HepG2 (cell line): ENCODE data around the gene PDLIM7. TPM values are rescaled to one million over a fixed set of nuclear protein-coding genes. Genes with fewer than 3 reads are reported as not detected.
A peak's percentile ranks its signal among the peaks of the same experiment; 100 is the strongest.

Experiments
- ATAC-seq: fragments of 200-7000 bp; cut with Tn5 transposase; 3 replicates; pipeline ENCODE4 v1.9.1; 2020; ENCODE audit warnings: mild to moderate bottlenecking, moderate library complexity
- BruUV-seq: library from RNA; stranded (reverse); fragments of 400-500 nt; replicated peaks from 2 replicates; lab custom pipeline; 2021; lab: Mats Ljungman, UMichigan
- CTCF ChIA-PET: fragments of 300-600 bp; formaldehyde crosslinking; extraction: SDS; loops from one replicate; lab custom pipeline; 2021; ENCODE audit warnings: low total read pairs, inconsistent platforms, low intra/inter-chr PET ratio; lab: Yijun Ruan, JAX
- POLR2A ChIA-PET: fragments of 350-600 bp; sonication (Branson Sonifier 250); formaldehyde crosslinking; loops from one replicate; lab custom pipeline; 2020; ENCODE audit warnings: antibody characterized with exemption, inconsistent platforms; lab: Yijun Ruan, JAX
- DNase-seq: peaks from one replicate; pipeline ENCODE4 v3.0.0-alpha.2; 2015; ENCODE audit warnings: low spot score
- FAIRE-seq: peaks from 3 replicates; lab custom pipeline; 2011; peaks lifted over from hg19 to GRCh38; lab: Jason Lieb, UNC
- H2AFZ ChIP-seq: one replicate; pipeline ENCODE4 v1.6.1; 2011; ENCODE audit warnings: low read length, inconsistent platforms
- H3K27ac ChIP-seq: fragments of 300-600 bp; 3 replicates; pipeline ENCODE4 v1.8.0; 2011; ENCODE audit warnings: mixed run types, mild to moderate bottlenecking, mixed read lengths, low read length, inconsistent platforms; ENCODE audit not compliant: insufficient read depth; ENCODE audit errors: extremely low read length
- H3K27me3 ChIP-seq, 2 experiments: fragments of 200-600 bp in 1 of 2; 2 replicates in 1 of 2; 3 replicates in 1 of 2; pipeline versions ENCODE4 v1.6.0 to v1.8.0; 2011; ENCODE audit warnings: low read length in 2 of 2, mild to moderate bottlenecking in 2 of 2, moderate library complexity in 2 of 2, inconsistent platforms in 1 of 2; ENCODE audit not compliant: insufficient read depth in 2 of 2, control insufficient read depth in 1 of 2
- H3K36me3 ChIP-seq, 2 experiments: fragments of 200-600 bp in 1 of 2; replicated peaks in 1 of 2; 2 replicates in 1 of 2; 3 replicates in 1 of 2; pipeline versions ENCODE4 v1.5.1 to v1.8.0; 2011; ENCODE audit warnings: low read length in 2 of 2, inconsistent platforms in 1 of 2; ENCODE audit not compliant: insufficient read depth in 2 of 2, control insufficient read depth in 1 of 2
- H3K4me1 ChIP-seq: 2 replicates; pipeline ENCODE4 v1.5.1; 2012; ENCODE audit warnings: low read length, inconsistent platforms; ENCODE audit not compliant: insufficient read depth
- H3K4me2 ChIP-seq: 2 replicates; pipeline ENCODE4 v1.6.0; 2011; ENCODE audit warnings: low read depth, low read length, inconsistent platforms
- H3K4me3 ChIP-seq, 3 experiments: fragments of 200-600 bp in 1 of 3; sonication (generic), shearing (Covaris generic) in 1 of 3; replicated peaks in 1 of 3; 2 replicates each; pipeline ENCODE4 v1.5.1; 2011 to 2016; ENCODE audit warnings: low read length in 3 of 3, inconsistent platforms in 2 of 3, low read depth in 2 of 3, mild to moderate bottlenecking in 2 of 3, control low read depth in 1 of 3, mixed read lengths in 1 of 3; ENCODE audit not compliant: insufficient read depth in 1 of 3
- H3K79me2 ChIP-seq: one replicate; pipeline ENCODE4 v1.6.1; 2011; ENCODE audit warnings: low read length, inconsistent platforms; ENCODE audit not compliant: insufficient read depth
- H3K9ac ChIP-seq: 2 replicates; pipeline ENCODE4 v1.6.0; 2011; ENCODE audit warnings: mild to moderate bottlenecking, low read depth, low read length, inconsistent platforms; ENCODE audit not compliant: insufficient read depth
- H3K9me3 ChIP-seq: 2 replicates; pipeline ENCODE4 v1.5.1; 2012; ENCODE audit warnings: mild to moderate bottlenecking, low read length
- H4K20me1 ChIP-seq: 2 replicates; pipeline ENCODE4 v1.6.0; 2011; ENCODE audit warnings: inconsistent platforms, mild to moderate bottlenecking, low read length, moderate library complexity; ENCODE audit not compliant: insufficient read depth
- AGO1 ChIP-seq: fragments of 200-400 bp; formaldehyde crosslinking; IDR thresholded peaks from 2 replicates; pipeline ENCODE4 v1.6.1; 2017; ENCODE audit warnings: mild to moderate bottlenecking, low read depth, low read length, moderate library complexity; ENCODE audit not compliant: poor library complexity, severe bottlenecking
- AKAP8 ChIP-seq: sonication (generic); formaldehyde crosslinking; IDR thresholded peaks from 2 replicates; pipeline ENCODE4 v1.5.1; 2020; ENCODE audit warnings: mild to moderate bottlenecking, missing genetic modification reagents
- ATF5 ChIP-seq: sonication (generic); formaldehyde crosslinking; IDR thresholded peaks from 2 replicates; pipeline ENCODE4 v1.4.0; 2020; ENCODE audit warnings: mild to moderate bottlenecking, low read depth, missing genetic modification reagents
- CEBPB ChIP-seq: IDR thresholded peaks from 2 replicates; pipeline ENCODE4 v1.6.1; 2011; ENCODE audit warnings: low read depth, low read length, improper control_type of control experiment, borderline replicate concordance
- CENPX ChIP-seq: sonication (generic); formaldehyde crosslinking; IDR thresholded peaks from 2 replicates; pipeline ENCODE4 v1.9.0; 2021; ENCODE audit warnings: mild to moderate bottlenecking, missing genetic modification reagents, moderate library complexity
- NR1H2 ChIP-seq: sonication (generic); formaldehyde crosslinking; IDR thresholded peaks from 2 replicates; pipeline ENCODE4 v1.8.1; 2022; ENCODE audit warnings: low read depth, missing genetic modification reagents, borderline replicate concordance
- POLR2G ChIP-seq: fragments of 200-400 bp; formaldehyde crosslinking; IDR thresholded peaks from 2 replicates; pipeline ENCODE4 v1.6.1; 2018; ENCODE audit warnings: mild to moderate bottlenecking, low read depth, low read length, moderate library complexity
- TBX3 ChIP-seq: fragments of 450-650 bp; IDR thresholded peaks from 2 replicates; pipeline ENCODE4 v1.6.1; 2017; ENCODE audit warnings: antibody characterized with exemption, mild to moderate bottlenecking, inconsistent platforms, borderline replicate concordance
- ZNF572 ChIP-seq: sonication (generic); formaldehyde crosslinking; IDR thresholded peaks from 2 replicates; pipeline ENCODE4 v1.5.1; 2020; ENCODE audit warnings: mild to moderate bottlenecking, missing genetic modification reagents
- WGBS: methylation state at CpG from one replicate; pipeline ENCODE4 v1.1.6; 2017; ENCODE audit warnings: low lambda C conversion rate; 5-methylcytosine and 5-hydroxymethylcytosine counted together
- in situ Hi-C: cut with HindIII; loops from 2 replicates; pipeline ENCODE4 v1.10.0; 2017; ENCODE audit warnings: low pct_unique_long_range_greater_than_20kb; ENCODE audit not compliant: extremely low pct_ligation_motif_present
- intact Hi-C: fragments of 100-400 bp; cut with micrococcal nuclease; formaldehyde crosslinking; loops from one replicate; pipeline ENCODE4 v1.10.0; 2022; ENCODE audit not compliant: unreplicated experiment
- polyA plus RNA-seq, 8 experiments: library from polyadenylated mRNA; depleted of rRNA in 3 of 8; stranded (reverse) in 7 of 8; unstranded in 1 of 8; fragments of >200 nt; fragmentation: Illumina TruSeq in 4 of 8; extraction: Trizol in 4 of 8; gene quantifications; 2 replicates each; pipeline versions ENCODE4 v1.2.1 to v1.2.3, GENCODE V29; 2011 to 2016; ENCODE audit warnings: low read depth in 4 of 8, missing spikeins in 1 of 8, mixed read lengths in 1 of 8; ENCODE audit not compliant: insufficient read depth in 1 of 8
- total RNA-seq, 5 experiments: library from RNA; depleted of rRNA; stranded (reverse); fragments of >200 nt; fragmentation: Illumina TruSeq; extraction: Trizol; gene quantifications; 2 replicates each; pipeline ENCODE4 v1.2.3, GENCODE V29; 2016; ENCODE audit warnings: low read depth in 1 of 5

PDLIM7 gene
- total and polyA plus RNA-seq, 2 of the 13 experiments (the other 11 are each of a cell fraction or from before 2014, with no cell fraction given): 21.1 to 31.3 TPM

DNA sequence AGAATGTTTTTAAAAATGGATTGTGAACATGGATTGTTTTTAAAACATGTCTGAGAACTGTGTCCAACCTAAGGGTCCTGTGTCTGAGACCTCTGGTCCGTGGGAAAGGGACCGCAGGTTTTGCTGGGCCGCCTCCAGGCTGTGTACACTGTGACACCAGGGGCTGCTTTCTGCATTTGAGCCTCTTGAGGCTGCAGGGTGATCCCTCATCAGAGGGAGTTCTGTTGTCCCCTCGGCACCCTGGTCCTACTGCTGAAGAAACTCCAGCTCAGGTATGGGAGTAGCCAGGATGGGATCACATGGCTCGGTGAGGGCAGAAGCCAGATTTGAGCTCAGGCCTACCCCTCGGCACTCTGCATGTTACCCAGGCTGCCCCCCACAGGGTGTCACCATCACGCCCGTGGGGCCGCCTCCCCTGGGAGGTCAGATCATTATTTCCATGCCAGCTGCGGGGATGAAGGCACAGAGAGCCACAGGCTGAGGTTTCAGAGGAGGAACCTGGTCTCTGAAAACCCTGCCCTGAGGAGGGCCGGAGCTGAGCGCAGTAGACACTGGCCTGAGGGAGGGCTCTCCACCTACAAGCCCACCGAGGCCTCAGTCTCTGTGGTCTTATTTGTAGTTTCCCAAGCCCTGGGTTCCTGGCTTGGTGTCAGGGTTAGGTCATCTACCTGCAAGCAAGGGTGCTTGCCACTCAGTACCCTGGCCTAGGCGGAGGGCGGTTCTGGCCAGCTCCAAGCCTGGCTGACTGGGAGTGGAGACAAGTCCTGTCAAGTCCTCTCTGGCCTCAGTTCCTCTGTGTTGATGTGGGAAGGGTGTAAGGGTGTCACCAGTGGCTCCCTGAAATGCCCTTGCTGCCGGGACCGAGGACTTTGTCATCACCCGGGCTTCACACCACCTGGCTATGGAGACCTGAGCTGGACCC is 48.0 kb downstream of the PDLIM7 start:
- Histone ChIP-seq H3K79me2 (peaks cover 5% of the 10 kb centered on the region), H3K36me3 (peaks cover 0 to 3% of the 10 kb centered on the region in 2 experiments; a peak in 1 of 5 replicates), H3K4me2 (no peak overlapping the region), H2AFZ (no peak overlapping the region), H3K9me3 (no peaks in the 10 kb centered on the region), H3K4me1 (peaks cover 66% of the 10 kb centered on the region), H3K27ac (no peak overlapping the region), H4K20me1 (peaks cover 2% of the 10 kb centered on the region; the same call in 1 of the 2 replicates), H3K9ac (no peak overlapping the region), H3K27me3 (no peaks in the 10 kb centered on the region), H3K4me3 (no peak overlapping the region)
- 93% methylated on average over 10 of the region's 18 CpGs for WGBS
- in situ Hi-C loops: loop anchor here (5.0 to 25.0 kb wide), 2 partner anchors 137 to 337 kb away; partner anchors contain the start of gene MXD3
- intact Hi-C loops: loop anchor here (5.0 kb wide), 1 partner anchor 122 kb away; no protein-coding TSS in a partner anchor
- no peak for DNase-seq
- CTCF ChIA-PET: no interaction called here
- POLR2A ChIA-PET: interaction anchor here (2.0 to 4.2 kb wide), 2 partner anchors 45 to 71 kb away, joined by 6 to 19 read pairs; no protein-coding TSS in a partner anchor
- ATAC-seq: no peak
- no peak for FAIRE-seq
- TF ChIP-seq ZNF572 (CRISPR knock-in tag): no peak
- no peak for TF ChIP-seq CEBPB
- TF ChIP-seq CENPX (CRISPR knock-in tag): no peak
- peak; percentile 26 for TF ChIP-seq POLR2G
- no peak for TF ChIP-seq TBX3
- no peak for TF ChIP-seq ATF5 (CRISPR knock-in tag)
- TF ChIP-seq AGO1: peak; percentile 56
- no peak for TF ChIP-seq NR1H2
- peak; percentile 74; the same call in 1 of the 2 replicates for TF ChIP-seq AKAP8 (CRISPR knock-in tag)
- BruUV-seq: no TSS peak
